Liver (tissue), 9 donors: ENCODE results near the gene BLID. TPM values are rescaled to one million over a fixed set of nuclear protein-coding genes. Genes with fewer than 3 reads are reported as not detected.

Experiments
- DNase-seq: peaks from one replicate; pipeline ENCODE4 v3.0.0-alpha.2; 2017; ENCODE audit warnings: low spot score
- H3K27ac ChIP-seq, 2 donors: one replicate each; pipeline ENCODE4 v1.7.0; 2013; ENCODE audit warnings: inconsistent platforms in 2 of 2, low read length in 2 of 2, control low read depth in 1 of 2, low read depth in 1 of 2, mild to moderate bottlenecking in 1 of 2
- H3K27me3 ChIP-seq, 4 donors: one replicate each; pipeline versions ENCODE4 v1.6.1 to v1.7.0; 2013; ENCODE audit warnings: low read length in 3 of 4, inconsistent platforms in 1 of 4, mild to moderate bottlenecking in 1 of 4, moderate library complexity in 1 of 4; ENCODE audit not compliant: control insufficient read depth in 4 of 4, insufficient read depth in 4 of 4
- H3K36me3 ChIP-seq, 4 donors: one replicate each; pipeline versions ENCODE4 v1.6.1 to v1.7.0; 2013; ENCODE audit warnings: low read length in 3 of 4, mild to moderate bottlenecking in 3 of 4, low read depth in 1 of 4, moderate library complexity in 1 of 4; ENCODE audit not compliant: control insufficient read depth in 4 of 4, insufficient read depth in 3 of 4
- H3K4me1 ChIP-seq, 4 donors: one replicate each; pipeline versions ENCODE4 v1.6.1 to v1.7.0; 2013; ENCODE audit warnings: low read length in 3 of 4, mild to moderate bottlenecking in 3 of 4, moderate library complexity in 1 of 4; ENCODE audit not compliant: control insufficient read depth in 4 of 4, insufficient read depth in 4 of 4
- H3K4me3 ChIP-seq, 3 donors: one replicate each; pipeline versions ENCODE4 v1.6.1 to v1.7.0; 2013; ENCODE audit warnings: low read length in 3 of 3, control low read depth in 1 of 3, low read depth in 1 of 3, mild to moderate bottlenecking in 1 of 3
- H3K9ac ChIP-seq, 2 donors: one replicate each; pipeline ENCODE4 v1.7.0; 2013; ENCODE audit warnings: low read length in 2 of 2, mild to moderate bottlenecking in 2 of 2, moderate library complexity in 2 of 2, control low read depth in 1 of 2, low read depth in 1 of 2
- H3K9me3 ChIP-seq, 4 donors: one replicate each; pipeline versions ENCODE4 v1.6.1 to v1.7.0; 2013; ENCODE audit warnings: low read length in 3 of 4; ENCODE audit not compliant: control insufficient read depth in 4 of 4
- ATF3 ChIP-seq: IDR thresholded peaks from 2 replicates; pipeline ENCODE4 v1.6.1; 2016; ENCODE audit warnings: antibody characterized with exemption
- CTCF ChIP-seq: fragments of 150-350 bp; IDR thresholded peaks from 2 replicates; pipeline ENCODE4 v1.5.1; 2017; ENCODE audit warnings: improper control_type of control experiment, low read depth, low read length; ENCODE audit not compliant: missing input control
- EGR1 ChIP-seq, 2 donors: IDR thresholded peaks; 2 replicates each; pipeline ENCODE4 v1.6.1; 2016 to 2018; ENCODE audit warnings: antibody characterized with exemption in 2 of 2, low read depth in 2 of 2
- FOXA2 ChIP-seq: IDR thresholded peaks from 2 replicates; pipeline ENCODE4 v1.6.1; 2016; ENCODE audit warnings: antibody characterized with exemption
- GABPA ChIP-seq, 2 donors: IDR thresholded peaks in 1 of 2; conservative IDR thresholded peaks in 1 of 2; 2 replicates each; pipeline ENCODE4 v1.6.1; 2016; ENCODE audit warnings: antibody characterized with exemption in 2 of 2, mild to moderate bottlenecking in 1 of 2, moderate library complexity in 1 of 2
- HNF4A ChIP-seq, 2 donors: conservative IDR thresholded peaks; 2 replicates each; pipeline ENCODE4 v1.6.1; 2016; ENCODE audit warnings: antibody characterized with exemption in 2 of 2, mild to moderate bottlenecking in 2 of 2
- JUND ChIP-seq, 2 donors: IDR thresholded peaks; 2 replicates each; pipeline ENCODE4 v1.6.1; 2016; ENCODE audit warnings: antibody characterized with exemption in 2 of 2
- MAX ChIP-seq: IDR thresholded peaks from 2 replicates; pipeline ENCODE4 v1.6.1; 2016; ENCODE audit warnings: antibody characterized with exemption
- NR2F2 ChIP-seq: IDR thresholded peaks from 2 replicates; pipeline ENCODE4 v1.6.1; 2016; ENCODE audit warnings: antibody characterized with exemption
- RAD21 ChIP-seq, 2 donors: IDR thresholded peaks; 2 replicates each; pipeline ENCODE4 v1.6.1; 2016; ENCODE audit warnings: antibody characterized with exemption in 2 of 2, mild to moderate bottlenecking in 2 of 2
- REST ChIP-seq: IDR thresholded peaks from 2 replicates; pipeline ENCODE4 v1.6.1; 2016; ENCODE audit warnings: antibody characterized with exemption, mild to moderate bottlenecking
- RXRA ChIP-seq, 2 donors: IDR thresholded peaks; 2 replicates each; pipeline ENCODE4 v1.6.1; 2017 to 2018; ENCODE audit warnings: antibody characterized with exemption in 2 of 2, mild to moderate bottlenecking in 1 of 2
- SP1 ChIP-seq: IDR thresholded peaks from 2 replicates; pipeline ENCODE4 v1.6.1; 2018; ENCODE audit warnings: antibody characterized with exemption, mild to moderate bottlenecking
- TAF1 ChIP-seq: conservative IDR thresholded peaks from 2 replicates; pipeline ENCODE4 v1.6.1; 2016; ENCODE audit warnings: antibody characterized with exemption, mild to moderate bottlenecking
- YY1 ChIP-seq: IDR thresholded peaks from 2 replicates; pipeline ENCODE4 v1.6.1; 2016; ENCODE audit warnings: antibody characterized with exemption, mild to moderate bottlenecking
- ZBTB33 ChIP-seq: IDR thresholded peaks from 2 replicates; pipeline ENCODE4 v1.6.1; 2016; ENCODE audit warnings: antibody characterized with exemption
- WGBS: extraction: QIAGEN DNeasy Blood & Tissue Kit; methylation state at CpG from one replicate; pipeline ENCODE4 v1.1.7; 2013; 5-methylcytosine and 5-hydroxymethylcytosine counted together
- polyA plus RNA-seq, 2 donors: library from polyadenylated mRNA; stranded (reverse) in 1 of 2; unstranded in 1 of 2; fragments of 200-250 nt in 1 of 2; fragments of >200 nt in 1 of 2; fragmentation: Nextera tagmentation in 1 of 2; extraction: Ambion mirVana in 1 of 2; gene quantifications; one replicate each; pipeline versions ENCODE4 v1.2.1 to v1.2.3, GENCODE V29; 2013 to 2015
- total RNA-seq, 2 donors: library from RNA; depleted of rRNA; stranded (reverse); fragments of >200 nt; gene quantifications; one replicate each; pipeline ENCODE4 v1.2.3, GENCODE V29; 2014
- donor health status: healthy.
- donor health status: healthy.
- donor health status: healthy.
- donor health status: healthy.
- donor health status: healthy.

Gene BLID
- total and polyA plus RNA-seq, 4 donors: 0.18 to 0.84 (median 0.33) TPM; not detected in 1

GRCh38 chr11:122109932-122110331 is 6.1 kb downstream of the BLID start:
- Histone ChIP-seq H3K9me3 (no peaks in the 10 kb centered on the region), H3K27me3 (no peaks in the 10 kb centered on the region), H3K9ac (no peak overlapping the region), H3K4me1 (no peaks in the 10 kb centered on the region), H3K4me3 (no peak overlapping the region), H3K36me3 (no peaks in the 10 kb centered on the region), H3K27ac (no peak overlapping the region)
- 97% methylated on average over 4 of the region's 4 CpGs for WGBS
- TF ChIP-seq RAD21 (IDR thresholded peaks at IDR 0.05): no peak
- TF ChIP-seq REST: no peak
- no peak for TF ChIP-seq CTCF
- no peak for TF ChIP-seq GABPA (IDR thresholded peaks at IDR 0.05 in 1 of 2, conservative IDR thresholded peaks at IDR 0.05 in 1 of 2)
- TF ChIP-seq TAF1: no peak
- TF ChIP-seq ZBTB33: no peak
- no peak for TF ChIP-seq SP1
- TF ChIP-seq ATF3: no peak
- TF ChIP-seq JUND (IDR thresholded peaks at IDR 0.05): no peak
- no peak for TF ChIP-seq MAX
- TF ChIP-seq FOXA2: no peak
- no peak for TF ChIP-seq EGR1 (IDR thresholded peaks at IDR 0.05; ENCODE audit: low read depth in 2 of 2)
- no peak for TF ChIP-seq RXRA (IDR thresholded peaks at IDR 0.05)
- no peak for TF ChIP-seq YY1
- TF ChIP-seq NR2F2: no peak
- TF ChIP-seq HNF4A (conservative IDR thresholded peaks at IDR 0.05): no peak
- DNase-seq: no peak

GRCh38 chr11:122108828-122109227 is 7.2 kb downstream of the BLID start:
- Histone ChIP-seq H3K9ac (no peak overlapping the region), H3K36me3 (no peaks in the 10 kb centered on the region), H3K4me1 (no peaks in the 10 kb centered on the region), H3K27me3 (no peaks in the 10 kb centered on the region), H3K27ac (no peak overlapping the region), H3K9me3 (no peaks in the 10 kb centered on the region), H3K4me3 (no peak overlapping the region)
- DNase-seq: no peak
- WGBS: 97% methylated on average over 3 of the region's 3 CpGs
- no peak for TF ChIP-seq YY1
- no peak for TF ChIP-seq REST
- TF ChIP-seq RXRA (IDR thresholded peaks at IDR 0.05): no peak
- no peak for TF ChIP-seq ZBTB33
- no peak for TF ChIP-seq NR2F2
- no peak for TF ChIP-seq FOXA2
- TF ChIP-seq HNF4A (conservative IDR thresholded peaks at IDR 0.05): no peak
